A673 (cell line): ENCODE results near the gene OBSCN. TPM values are rescaled to one million over a fixed set of nuclear protein-coding genes. Genes with fewer than 3 reads are reported as not detected.

Source experiments
- BruUV-seq: library from RNA; stranded (reverse); fragments of 400-500 nt; replicated peaks from 2 replicates; lab custom pipeline; 2021; lab: Mats Ljungman, UMichigan
- CTCF ChIA-PET: fragments of 300-600 bp; sonication (Branson Sonifier 250); formaldehyde crosslinking; loops from one replicate; lab custom pipeline; 2022; ENCODE audit warnings: antibody characterized with exemption; lab: Charles Lee
- POLR2A ChIA-PET: fragments of 300-600 bp; sonication (Branson Sonifier 250); formaldehyde crosslinking; loops from one replicate; lab custom pipeline; 2022; ENCODE audit warnings: antibody characterized with exemption; ENCODE audit not compliant: low non-redundant PET; lab: Charles Lee
- DNase-seq: peaks from one replicate; pipeline ENCODE4 v3.0.0-alpha.2; 2015; ENCODE audit warnings: low spot score
- H3K27ac ChIP-seq: fragments of 200-600 bp; sonication (generic); 2 replicates; pipeline ENCODE4 v1.5.1; 2016; ENCODE audit warnings: mixed run types, low read depth, mild to moderate bottlenecking, mixed read lengths, antibody characterized with exemption, low read length; ENCODE audit not compliant: poor library complexity, severe bottlenecking
- H3K27me3 ChIP-seq: fragments of 200-600 bp; sonication (generic); replicated peaks from 2 replicates; pipeline ENCODE4 v1.6.1; 2017; ENCODE audit warnings: mixed run types, low read depth, mild to moderate bottlenecking, mixed read lengths, antibody characterized with exemption, low read length; ENCODE audit not compliant: insufficient read depth, poor library complexity
- H3K36me3 ChIP-seq: fragments of 200-600 bp; sonication (generic); 2 replicates; pipeline ENCODE4 v1.6.1; 2016; ENCODE audit warnings: mixed run types, mild to moderate bottlenecking, mixed read lengths, antibody characterized with exemption, low read length; ENCODE audit not compliant: insufficient read depth, poor library complexity, severe bottlenecking
- H3K4me1 ChIP-seq: fragments of 200-600 bp; sonication (generic); 2 replicates; pipeline ENCODE4 v1.6.1; 2017; ENCODE audit warnings: mixed run types, mild to moderate bottlenecking, mixed read lengths, antibody characterized with exemption, low read length; ENCODE audit not compliant: insufficient read depth, poor library complexity, severe bottlenecking
- H3K4me3 ChIP-seq: fragments of 200-600 bp; sonication (generic); 2 replicates; pipeline ENCODE4 v1.5.1; 2016; ENCODE audit warnings: low read depth, mixed run types, mild to moderate bottlenecking, mixed read lengths, low read length; ENCODE audit not compliant: poor library complexity, severe bottlenecking
- H3K9me3 ChIP-seq: fragments of 200-600 bp; sonication (generic); 2 replicates; pipeline ENCODE4 v1.6.1; 2016; ENCODE audit warnings: mixed run types, low read depth, mild to moderate bottlenecking, mixed read lengths, antibody characterized with exemption, low read length; ENCODE audit not compliant: poor library complexity, severe bottlenecking
- CTCF ChIP-seq: fragments of 300-800, 200-600 bp; sonication (generic); conservative IDR thresholded peaks from 2 replicates; pipeline ENCODE4 v1.5.1; 2017; ENCODE audit warnings: low read depth, mild to moderate bottlenecking, antibody characterized with exemption, low read length, moderate library complexity, mixed read lengths
- EZH2 ChIP-seq: fragments of 200-600 bp; sonication (generic); IDR thresholded peaks from 2 replicates; pipeline ENCODE4 v1.6.1; 2017; ENCODE audit warnings: borderline replicate concordance, low read depth, mild to moderate bottlenecking, mixed read lengths, antibody characterized with exemption, low read length; ENCODE audit not compliant: poor library complexity, severe bottlenecking
- intact Hi-C: fragments of 100-400 bp; cut with micrococcal nuclease; formaldehyde crosslinking; loops from one replicate; pipeline ENCODE4 v1.10.0; 2022; ENCODE audit not compliant: unreplicated experiment
- total RNA-seq: library from RNA; stranded (reverse); gene quantifications from 2 replicates; pipeline ENCODE4 v1.2.3, GENCODE V29; 2021

The OBSCN gene
- total RNA-seq, 1 experiment from 2014 or later: 37.7 TPM

- H3K9me3 ChIP-seq: no peaks in the 10 kb centered on the region
- BruUV-seq: no TSS peak
- intact Hi-C loops: no loop called here
- H3K27me3 ChIP-seq: no peaks in the 10 kb centered on the region
- CTCF ChIA-PET: interaction anchor here (1.4 kb wide), 1 partner anchor 12 kb away, joined by 13 read pairs; the partner anchor contains the start of gene IBA57
- POLR2A ChIA-PET: no interaction called here
- no peaks in the 10 kb centered on the region for H3K36me3 ChIP-seq
- no peak for DNase-seq
- H3K4me1 ChIP-seq: no peaks in the 10 kb centered on the region
- H3K4me3 ChIP-seq: no peak overlapping the region
- TF ChIP-seq EZH2 (no peak), CTCF (no peak)
- no peak overlapping the region for H3K27ac ChIP-seq
These were observed 30.7 kb upstream of the OBSCN start for GRCh38 chr1:228177183-228177475.

GRCh38 chr1:228177721-228178710, 29.8 kb upstream of the OBSCN start:
- Histone ChIP-seq H3K27me3 (no peaks in the 10 kb centered on the region), H3K27ac (no peak overlapping the region), H3K4me1 (no peaks in the 10 kb centered on the region), H3K9me3 (no peaks in the 10 kb centered on the region), H3K36me3 (no peaks in the 10 kb centered on the region), H3K4me3 (no peak overlapping the region)
- POLR2A ChIA-PET: no interaction called here
- no TSS peak for BruUV-seq
- intact Hi-C loops: no loop called here
- no peak for DNase-seq
- TF ChIP-seq EZH2 (no peak), CTCF (no peak)
- CTCF ChIA-PET: no interaction called here

GRCh38 chr1:228178737-228179684, 28.8 kb upstream of the OBSCN start:
- Histone ChIP-seq H3K27me3 (no peaks in the 10 kb centered on the region), H3K36me3 (no peaks in the 10 kb centered on the region), H3K9me3 (no peaks in the 10 kb centered on the region), H3K4me1 (no peaks in the 10 kb centered on the region), H3K4me3 (no peak overlapping the region), H3K27ac (no peak overlapping the region)
- no peak for DNase-seq
- TF ChIP-seq CTCF (no peak), EZH2 (no peak)
- intact Hi-C loops: no loop called here
- ChIA-PET POLR2A (no interaction called here), CTCF (interaction anchor here (0.6 kb wide), 1 partner anchor 1232 kb away, joined by 3 read pairs; no protein-coding TSS in a partner anchor)
- TSS peak; percentile 25 for BruUV-seq
